GM21515 (cell line): ENCODE data around the gene ECSCR.
"Not testable (repeated sequence)": the region's sequence is repeated elsewhere in the genome, so short reads cannot be mapped to it uniquely, and the experiment has no call there.

Source experiments
- ATAC-seq: cut with Tn5 transposase; IDR thresholded peaks from one replicate; pipeline ENCODE4 v1.9.1; 2021; ENCODE audit not compliant: unreplicated experiment

Gene ECSCR, protein sequence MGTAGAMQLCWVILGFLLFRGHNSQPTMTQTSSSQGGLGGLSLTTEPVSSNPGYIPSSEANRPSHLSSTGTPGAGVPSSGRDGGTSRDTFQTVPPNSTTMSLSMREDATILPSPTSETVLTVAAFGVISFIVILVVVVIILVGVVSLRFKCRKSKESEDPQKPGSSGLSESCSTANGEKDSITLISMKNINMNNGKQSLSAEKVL

DNA sequence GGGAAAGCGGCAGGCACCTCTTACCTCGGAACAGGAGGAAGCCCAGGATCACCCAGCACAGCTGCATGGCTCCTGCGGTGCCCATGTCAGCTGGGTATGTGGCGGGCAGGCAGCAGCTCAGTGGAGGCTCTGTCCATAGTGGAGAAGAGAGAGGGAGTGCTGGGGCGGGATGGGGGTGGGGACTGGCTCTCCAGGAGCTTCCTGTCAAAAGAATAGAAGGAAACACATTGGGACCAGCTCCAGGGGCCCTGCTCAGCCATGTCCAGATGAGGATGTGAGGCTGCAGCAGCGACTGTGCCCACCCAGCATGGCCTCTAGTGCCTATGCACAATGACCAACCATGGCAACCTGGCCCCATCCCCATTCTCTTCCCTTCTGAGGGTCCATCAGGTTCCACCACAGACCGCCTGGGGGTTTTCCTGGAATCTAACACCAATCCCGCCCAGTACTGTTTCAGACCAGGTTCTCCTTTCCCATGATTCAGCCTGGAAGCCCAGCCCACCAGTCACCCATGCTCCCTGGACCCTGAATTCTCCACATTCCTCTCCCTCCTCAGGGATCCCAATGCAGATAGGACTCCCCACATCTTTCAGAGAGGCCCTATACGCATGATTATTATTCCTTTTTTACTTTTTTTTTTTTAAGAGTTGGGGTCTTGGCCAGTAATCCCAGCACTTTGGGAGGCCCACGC, at the start of gene ECSCR:
Gene ECSCR (minus strand): TSS at position 158 of the 691 bp plus-strand sequence. CDS start 73 bp downstream, at position 85.
- no peak for ATAC-seq

DNA sequence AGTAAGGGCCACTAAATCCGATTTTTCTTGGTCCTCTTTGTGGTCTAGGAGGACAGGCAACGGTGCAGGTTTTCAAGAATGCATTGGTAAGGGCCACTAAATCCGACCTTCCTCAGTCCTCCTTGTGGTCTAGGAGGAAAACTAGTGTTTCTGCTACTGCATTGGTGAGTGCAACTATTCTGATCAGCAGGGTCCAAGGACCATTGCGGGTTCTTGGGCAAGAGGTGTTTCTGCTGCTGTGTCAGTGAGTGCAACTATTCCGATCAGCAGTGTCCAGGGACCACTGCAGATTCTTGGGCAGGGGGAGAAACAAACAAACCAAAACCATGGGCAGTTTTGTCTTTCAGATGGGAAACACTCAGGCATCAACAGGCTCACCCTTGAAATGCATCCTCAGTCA, 42.2 kb upstream of the ECSCR start:
- ATAC-seq = not testable (repeated sequence)

DNA sequence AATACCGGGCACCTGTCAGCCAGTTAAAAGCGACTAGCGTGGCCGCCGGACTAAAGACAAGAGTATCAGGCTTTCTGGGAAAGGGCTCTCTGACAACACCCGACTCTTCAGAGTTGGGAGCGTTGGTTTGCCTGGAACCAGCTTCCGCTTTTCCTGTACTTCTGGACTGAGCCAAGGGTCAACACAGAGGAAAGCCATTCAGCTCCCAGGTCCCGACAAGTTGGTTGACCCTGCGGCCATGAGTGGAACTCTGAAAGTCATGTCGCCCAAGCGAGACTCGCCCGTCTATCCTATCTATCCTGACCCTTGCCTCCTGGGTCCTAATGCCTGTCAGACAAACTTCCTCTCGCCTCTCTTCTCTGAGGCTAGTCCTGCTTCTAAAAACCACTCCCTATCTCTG, 41.3 kb upstream of the ECSCR start:
- ATAC-seq = not testable (repeated sequence)

DNA sequence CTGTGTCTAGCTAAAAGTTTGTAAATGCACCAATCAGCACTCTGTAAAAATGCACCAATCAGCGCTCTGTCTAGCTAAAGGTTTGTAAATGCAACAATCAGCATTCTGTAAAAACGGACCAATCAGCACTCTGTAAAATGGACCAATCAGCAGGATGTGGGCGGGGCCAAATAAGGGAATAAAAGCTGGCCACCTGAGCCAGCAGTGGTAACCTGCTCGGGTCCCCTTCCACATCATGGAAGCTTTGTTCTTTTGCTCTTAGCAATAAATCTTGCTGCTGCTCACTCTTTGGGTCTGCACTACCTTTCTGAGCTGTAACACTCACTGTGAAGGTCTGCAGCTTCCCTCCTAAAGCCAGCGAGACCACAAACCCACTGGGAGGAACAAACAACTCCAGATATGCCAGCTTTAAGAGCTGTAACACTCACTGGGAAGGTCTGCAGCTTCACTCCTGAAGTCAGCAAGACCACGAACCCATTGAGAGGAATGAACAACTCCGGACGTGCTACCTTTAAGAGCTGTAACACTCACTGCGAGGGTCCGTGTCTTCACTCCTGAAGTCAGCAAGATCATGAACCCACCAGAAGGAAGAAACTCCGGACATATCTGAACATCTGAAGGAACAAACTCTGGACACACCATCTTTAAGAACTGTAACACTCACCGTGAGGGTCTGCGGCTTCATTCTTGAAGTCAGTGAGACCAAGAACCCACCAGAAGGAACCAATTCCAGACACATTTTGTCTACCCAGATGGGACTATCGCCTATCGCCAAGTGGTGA, 40.7 kb upstream of the ECSCR start:
- not testable (repeated sequence) for ATAC-seq

DNA sequence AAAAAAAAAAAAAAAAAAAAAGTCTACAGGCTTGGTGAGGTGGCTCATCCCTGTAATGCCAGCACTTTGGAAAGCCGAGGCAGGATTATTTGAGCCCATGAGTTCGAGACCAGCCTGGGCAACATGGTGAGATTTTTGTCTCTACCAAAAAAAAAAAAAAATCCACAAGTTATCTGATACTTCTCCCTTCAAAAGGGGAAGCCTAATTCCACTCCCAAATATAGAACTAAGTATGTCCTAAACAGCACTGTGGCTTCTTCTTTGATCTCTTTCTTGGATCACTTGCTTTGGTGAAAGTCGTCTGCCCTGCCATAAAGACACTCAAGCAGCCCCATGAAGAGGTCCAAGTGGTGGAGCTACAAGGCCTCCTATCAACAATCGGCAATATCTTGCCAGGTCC, 38.8 kb upstream of the ECSCR start:
- ATAC-seq = no peak

DNA sequence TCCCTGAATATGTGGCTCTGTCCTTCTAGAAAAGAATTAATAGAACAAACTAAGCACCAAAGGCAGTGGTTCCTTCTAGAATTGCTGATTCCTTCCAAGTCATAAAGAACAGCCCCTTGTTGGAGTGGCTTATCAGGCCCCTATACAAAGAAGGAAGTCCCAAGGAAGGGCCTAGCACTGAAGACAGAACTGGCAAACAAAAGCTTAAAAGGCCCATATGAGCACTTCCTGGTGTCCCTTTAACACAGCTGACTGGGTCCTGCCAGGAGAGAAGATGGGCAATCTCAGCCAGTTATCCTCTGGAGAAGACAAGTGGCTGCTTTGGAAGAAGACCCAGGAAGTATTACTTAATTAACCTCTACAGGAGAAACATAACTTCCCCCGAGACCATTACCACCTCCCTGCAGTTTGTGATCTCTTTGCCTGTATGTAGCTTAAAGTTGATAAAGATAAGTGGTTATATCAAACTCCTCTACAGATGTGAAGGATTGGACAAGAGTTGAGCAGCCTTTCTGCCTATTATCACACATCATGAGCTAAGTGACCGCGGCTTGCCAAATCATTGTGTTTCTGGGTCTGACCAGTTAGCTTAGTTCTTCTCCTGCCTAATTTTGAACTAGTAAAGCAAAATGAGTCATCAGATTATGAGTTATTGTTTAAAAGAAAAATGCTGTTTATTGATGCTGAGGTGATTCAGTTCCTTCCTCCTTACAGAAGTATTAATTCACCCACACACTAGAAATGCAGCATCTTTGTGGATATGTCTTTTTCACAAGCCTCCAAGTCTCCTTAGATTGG, 33.3 kb upstream of the ECSCR start:
- no peak for ATAC-seq

DNA sequence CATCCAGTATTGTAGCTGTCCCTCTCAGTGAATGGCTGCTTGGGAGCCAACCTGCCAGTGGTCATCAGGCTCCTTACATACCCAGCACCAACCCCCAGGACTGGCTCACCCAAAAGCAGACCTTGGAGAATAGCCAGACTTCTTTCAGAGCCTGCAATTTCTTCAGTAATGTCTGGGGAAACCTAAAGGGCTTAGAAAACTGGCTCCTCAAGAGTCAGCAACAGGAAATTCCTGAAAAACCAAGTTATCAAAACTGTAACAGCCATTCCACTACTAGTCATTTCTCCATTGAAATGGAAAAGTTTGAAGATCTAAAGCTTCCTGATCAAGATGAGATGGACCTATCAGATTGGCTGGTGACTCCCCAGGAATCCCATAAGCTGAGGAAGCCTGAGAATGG, 32.3 kb upstream of the ECSCR start:
- ATAC-seq = no peak

DNA sequence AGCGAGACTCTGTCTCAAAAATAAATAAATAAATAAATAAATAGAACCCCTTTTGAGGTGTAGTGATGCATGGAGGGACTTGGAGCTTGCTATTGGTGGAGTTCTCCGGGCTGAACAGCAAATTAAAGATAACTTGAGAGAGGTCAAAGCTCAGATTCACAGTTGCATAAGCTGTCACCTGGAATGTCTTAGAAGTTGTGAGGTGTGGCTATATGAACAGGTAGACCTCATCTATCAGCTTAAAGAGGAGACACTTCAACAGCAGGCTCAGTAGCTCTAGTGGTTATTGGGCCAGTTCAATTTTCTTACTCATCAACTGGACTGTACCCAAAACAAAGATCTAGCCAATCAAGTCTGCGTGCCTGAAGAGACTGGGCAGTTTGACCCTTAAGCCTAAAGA, 31.7 kb upstream of the ECSCR start:
- no peak for ATAC-seq

DNA sequence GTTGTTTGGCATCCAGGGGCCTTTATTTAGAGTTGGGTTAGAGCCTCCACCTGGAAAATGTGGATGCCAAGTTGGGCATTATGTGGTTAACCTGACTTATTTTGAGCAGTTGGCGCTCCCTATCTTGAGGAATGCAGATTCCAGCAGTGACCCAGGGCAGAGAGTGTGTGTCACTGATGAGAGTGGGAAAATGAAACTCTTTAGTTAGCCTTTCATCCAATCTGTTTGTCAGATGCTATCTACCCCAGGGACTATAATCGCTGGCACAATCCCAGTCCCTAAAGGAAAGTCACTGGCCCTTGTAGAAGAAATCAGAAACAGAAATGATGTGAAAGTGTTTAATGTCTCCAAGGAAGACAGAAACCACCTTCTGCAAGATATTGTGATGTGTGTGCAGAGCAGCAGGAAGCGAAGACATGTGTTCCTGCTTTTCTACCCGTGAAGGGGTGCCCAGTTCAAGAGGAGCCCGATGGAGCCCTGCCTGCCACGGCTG, 30.2 kb upstream of the ECSCR start:
- ATAC-seq = no peak

DNA sequence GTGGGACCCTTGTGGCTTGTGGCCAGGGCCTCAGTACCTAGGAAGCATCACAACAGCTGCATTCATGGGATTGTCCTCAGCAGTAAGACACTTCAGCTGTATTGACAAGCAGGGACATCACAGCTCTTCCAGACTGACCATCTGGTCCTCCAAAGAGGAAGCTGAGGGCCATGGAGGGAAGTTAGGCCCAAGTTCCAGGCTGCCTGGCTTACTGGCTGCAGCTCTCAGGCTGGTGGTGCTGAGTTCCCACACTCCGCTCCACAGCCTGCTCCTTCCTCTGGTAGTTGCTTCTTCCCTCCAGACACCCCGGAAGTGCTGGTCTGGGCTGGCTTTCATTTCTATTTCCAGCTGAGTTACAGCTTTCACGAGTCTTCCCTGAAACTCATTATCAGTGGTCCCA, 25.7 kb upstream of the ECSCR start:
- ATAC-seq = no peak

DNA sequence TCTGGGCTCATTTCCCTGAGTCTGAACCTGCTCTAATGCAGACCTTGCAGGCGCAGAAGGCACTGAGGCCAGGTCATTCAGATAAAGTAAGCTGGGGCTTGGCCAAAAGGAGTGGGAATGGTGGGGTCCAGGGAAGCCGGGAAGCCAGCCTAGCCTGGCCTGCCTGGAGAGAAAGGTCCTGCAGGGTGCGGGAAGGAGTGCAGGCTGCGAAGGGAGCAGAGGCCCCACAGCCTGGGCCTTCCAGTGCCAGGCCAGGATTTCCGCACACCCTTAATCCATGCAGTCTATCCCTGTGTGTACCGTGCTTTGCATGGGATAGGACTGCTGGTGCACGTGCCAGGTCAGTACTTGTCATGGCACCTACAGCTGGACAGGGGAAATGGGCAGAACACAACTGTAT, 23.7 kb upstream of the ECSCR start:
- ATAC-seq = no peak

DNA sequence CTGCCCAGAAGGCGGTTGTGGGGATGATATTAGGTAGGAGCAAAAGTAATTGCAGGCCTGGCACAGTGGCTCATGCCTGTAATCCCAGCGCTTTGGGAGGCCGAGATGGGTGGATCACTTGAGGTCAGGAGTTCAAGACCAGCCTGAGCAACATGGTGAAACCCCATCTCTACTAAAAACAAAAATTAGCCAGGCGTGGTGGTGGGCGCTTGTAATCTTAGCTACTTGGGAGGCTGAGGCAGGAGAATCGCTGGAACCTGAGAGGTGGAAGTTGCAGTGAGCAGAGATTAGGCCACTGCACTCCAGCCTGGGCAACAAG, 20.3 kb upstream of the ECSCR start:
- not testable (repeated sequence) for ATAC-seq

DNA sequence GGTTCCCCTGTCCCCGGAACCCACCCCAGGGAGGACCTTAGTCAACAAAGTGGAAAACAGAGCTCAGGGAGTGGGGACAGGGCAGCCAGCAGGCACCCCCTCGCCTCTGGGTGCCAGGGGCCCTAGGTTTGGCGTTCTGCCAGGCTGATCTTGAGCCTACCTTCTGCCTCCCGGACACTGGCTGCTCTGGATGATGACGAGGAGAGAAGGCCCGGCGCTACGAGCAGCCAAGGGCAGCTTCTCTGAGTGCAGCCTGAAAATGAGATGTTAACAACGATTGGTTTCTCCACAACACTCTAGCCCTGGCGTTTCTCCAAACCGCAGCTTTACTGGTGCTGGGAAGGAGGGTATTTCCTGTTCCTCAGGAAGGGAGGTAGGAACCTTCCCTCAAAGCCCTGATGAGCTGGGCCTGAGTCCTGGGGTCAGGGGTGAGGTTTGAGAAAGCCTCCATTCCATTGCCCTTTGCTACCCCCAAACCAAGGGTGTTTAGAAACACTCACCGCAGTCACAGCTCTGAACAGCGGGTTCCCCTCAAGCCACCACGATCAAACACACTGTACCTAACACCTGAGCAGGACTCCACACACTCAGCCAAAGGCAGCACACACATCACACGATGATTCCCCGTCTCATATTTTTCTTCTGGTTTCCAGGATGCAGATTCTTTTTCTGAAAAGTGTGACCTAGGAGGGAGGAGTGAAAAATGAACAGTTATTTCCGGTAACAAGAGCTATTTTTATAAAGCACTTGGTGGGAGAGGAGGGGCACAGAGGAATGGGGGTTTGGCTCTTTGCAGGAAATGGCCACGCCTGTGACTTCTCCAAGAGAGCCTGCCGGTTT, 19.7 kb upstream of the ECSCR start, which contains the start of gene STING1:
Gene STING1 (minus strand): TSS at position 709 of the 840 bp plus-strand sequence. CDS start 1,054 bp downstream, outside the sequence.
- peak; percentile 44 for ATAC-seq

DNA sequence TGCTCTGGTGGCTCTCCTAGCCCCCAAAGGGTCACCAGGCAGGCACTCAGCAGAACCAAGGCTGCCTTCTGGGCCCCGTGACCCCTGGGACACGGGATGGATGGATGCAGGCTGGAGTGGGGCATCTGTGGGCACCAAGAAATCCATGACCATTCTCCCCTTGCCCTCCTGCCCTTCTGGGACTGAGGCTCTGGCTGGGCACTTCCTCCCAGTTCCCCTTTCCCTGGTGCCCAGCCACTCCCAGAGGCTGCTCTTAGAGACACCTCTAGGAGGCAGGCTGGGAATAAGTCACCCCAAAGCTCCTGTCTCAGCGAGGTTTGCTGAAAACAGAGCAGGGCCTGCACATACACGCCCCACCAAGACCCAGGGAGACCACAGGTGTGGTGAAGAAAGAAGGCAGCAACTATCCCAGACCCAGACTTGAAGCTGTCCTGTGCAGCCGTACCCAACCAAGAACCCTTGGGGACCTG, 19.1 kb upstream of the ECSCR start:
- ATAC-seq = no peak

DNA sequence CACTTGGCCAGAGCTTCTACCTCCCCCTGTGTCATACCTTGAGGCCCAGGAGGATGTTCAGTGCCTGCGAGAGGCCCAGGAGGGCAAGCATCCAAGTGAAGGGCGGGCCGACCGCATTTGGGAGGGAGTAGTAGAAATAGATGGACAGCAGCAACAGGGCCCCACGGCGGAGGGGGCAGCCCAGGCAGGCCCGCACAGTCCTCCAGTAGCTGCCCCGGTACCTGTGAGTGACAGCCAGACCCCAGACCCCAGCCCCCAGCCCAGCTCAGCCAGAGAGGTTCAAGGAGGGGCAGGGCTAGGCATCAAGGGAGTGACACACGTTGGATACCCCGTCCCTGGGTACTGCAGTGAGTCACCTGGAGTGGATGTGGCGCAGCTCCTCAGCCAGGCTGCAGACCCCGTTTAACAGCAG, 18.6 kb upstream of the ECSCR start:
- ATAC-seq = no peak

DNA sequence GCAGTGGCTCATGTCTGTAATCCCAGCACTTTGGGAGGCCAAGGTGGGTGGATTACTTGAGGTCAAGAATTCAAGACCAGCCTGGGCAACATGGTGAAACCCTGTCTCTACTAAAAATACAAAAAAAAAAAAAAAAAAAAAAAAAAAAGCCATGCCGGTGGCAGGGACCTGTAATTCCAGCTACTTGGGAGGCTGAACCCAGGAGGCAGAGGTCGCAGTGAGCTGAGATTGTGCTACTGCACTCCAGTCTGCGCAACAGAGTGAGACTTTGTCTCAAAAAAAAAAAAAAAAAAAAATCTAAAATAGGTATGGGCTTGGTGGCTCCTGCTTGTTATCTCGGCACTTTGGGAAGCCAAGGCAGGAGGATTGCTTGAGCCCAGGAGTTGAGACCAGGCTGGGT, 17.2 kb upstream of the ECSCR start:
- not testable (repeated sequence) for ATAC-seq

DNA sequence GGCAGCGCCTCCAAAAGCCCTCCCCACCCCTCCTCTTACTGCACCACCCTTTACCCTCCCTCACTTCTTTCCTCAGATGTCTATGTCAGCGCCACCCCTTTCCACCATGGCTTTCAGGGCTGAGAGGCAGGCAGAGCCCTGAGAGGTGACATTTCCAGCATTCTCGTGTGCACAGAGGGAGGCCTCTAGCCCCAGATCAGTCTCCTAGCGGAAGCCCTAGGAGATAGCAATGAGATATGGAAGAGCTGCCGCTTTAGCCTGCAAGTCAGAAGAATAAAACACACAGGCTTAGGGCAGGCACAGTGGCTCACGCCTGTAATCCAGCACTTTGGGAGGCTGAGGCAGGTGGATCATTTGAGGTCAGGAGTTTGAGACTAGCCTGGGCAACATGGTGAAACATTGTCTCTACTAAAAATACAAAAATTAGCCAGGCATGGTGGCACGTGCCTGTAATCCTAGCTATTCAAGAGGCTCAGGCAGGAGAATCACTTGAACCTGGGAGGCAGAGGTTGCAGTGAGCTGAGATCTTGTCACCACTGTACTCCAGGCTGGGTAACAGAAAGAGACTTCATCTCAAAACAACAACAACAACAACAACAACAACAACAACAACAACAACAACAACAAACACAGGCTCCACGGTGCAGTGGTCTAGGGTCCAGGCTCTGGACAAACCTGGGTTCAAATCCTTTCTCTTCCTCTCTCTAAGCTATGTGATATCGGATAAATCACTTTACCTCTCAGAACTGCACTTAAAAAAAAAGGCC, 16.3 kb upstream of the ECSCR start:
- not testable (repeated sequence) for ATAC-seq

DNA sequence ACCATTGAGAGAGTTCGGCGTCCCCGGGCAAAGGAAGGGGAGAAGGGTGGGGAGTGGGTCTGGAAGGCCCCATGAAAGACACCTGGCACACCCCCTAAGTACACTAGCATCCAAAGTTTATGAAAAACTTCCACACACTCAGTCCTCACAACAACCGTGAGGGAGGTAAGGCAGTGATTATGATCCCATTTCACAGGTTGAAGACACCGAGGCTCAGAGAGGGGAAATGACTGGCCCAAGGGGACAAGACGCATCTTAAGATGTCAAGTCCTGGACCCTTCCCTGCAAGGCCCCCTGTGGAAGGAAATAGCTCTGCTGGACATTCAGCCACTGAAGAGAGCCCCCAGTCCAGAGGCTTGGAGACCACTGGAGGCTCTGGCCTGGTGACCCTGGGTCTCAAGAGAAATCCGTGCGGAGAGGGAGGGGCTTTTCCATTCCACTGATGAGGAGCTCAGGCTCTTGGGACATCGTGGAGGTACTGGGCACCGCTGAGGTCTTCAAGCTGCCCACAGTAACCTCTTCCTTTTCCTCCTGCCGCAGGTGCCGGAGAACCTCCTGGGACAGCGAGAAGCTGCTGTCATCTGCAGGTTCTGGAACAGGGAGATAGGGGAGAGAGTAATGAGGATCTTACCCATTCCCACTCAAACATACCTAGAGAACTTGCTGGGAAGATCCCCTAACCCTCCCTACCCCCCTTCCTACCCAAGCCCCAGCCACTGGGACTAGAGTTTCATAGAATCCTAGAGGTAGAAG, 13.5 kb upstream of the ECSCR start:
- no peak for ATAC-seq
